Omental fat pad (tissue), 4 donors: ENCODE results near the gene CEBPA. TPM values are rescaled to one million over a fixed set of nuclear protein-coding genes. Genes with fewer than 3 reads are reported as not detected.

ENCODE experiments used
- ATAC-seq: fragments of 150-250 bp; one replicate; pipeline ENCODE4 v1.9.1; 2016; ENCODE audit warnings: mild to moderate bottlenecking, moderate library complexity; ENCODE audit not compliant: low FRiP score
- DNase-seq: peaks from one replicate; pipeline ENCODE4 v3.0.0-alpha.2; 2019; ENCODE audit warnings: low spot score
- total RNA-seq, 4 donors: library from RNA; depleted of rRNA; stranded (reverse); fragments of >200 nt; gene quantifications; one replicate each; pipeline ENCODE4 v1.1.0, GENCODE V29; 2016
- TF ChIP-seq, protein P1 (sequence below), 3 donors: fragments of 450-650 bp; IDR thresholded peaks; one replicate each; pipeline ENCODE4 v1.5.1; 2016 to 2017; ENCODE audit warnings: antibody characterized with exemption in 3 of 3, mild to moderate bottlenecking in 3 of 3, moderate library complexity in 2 of 3

The CEBPA gene
- total RNA-seq, 4 donors from 2014 or later = 100 to 567 (median 166) TPM

DNA sequence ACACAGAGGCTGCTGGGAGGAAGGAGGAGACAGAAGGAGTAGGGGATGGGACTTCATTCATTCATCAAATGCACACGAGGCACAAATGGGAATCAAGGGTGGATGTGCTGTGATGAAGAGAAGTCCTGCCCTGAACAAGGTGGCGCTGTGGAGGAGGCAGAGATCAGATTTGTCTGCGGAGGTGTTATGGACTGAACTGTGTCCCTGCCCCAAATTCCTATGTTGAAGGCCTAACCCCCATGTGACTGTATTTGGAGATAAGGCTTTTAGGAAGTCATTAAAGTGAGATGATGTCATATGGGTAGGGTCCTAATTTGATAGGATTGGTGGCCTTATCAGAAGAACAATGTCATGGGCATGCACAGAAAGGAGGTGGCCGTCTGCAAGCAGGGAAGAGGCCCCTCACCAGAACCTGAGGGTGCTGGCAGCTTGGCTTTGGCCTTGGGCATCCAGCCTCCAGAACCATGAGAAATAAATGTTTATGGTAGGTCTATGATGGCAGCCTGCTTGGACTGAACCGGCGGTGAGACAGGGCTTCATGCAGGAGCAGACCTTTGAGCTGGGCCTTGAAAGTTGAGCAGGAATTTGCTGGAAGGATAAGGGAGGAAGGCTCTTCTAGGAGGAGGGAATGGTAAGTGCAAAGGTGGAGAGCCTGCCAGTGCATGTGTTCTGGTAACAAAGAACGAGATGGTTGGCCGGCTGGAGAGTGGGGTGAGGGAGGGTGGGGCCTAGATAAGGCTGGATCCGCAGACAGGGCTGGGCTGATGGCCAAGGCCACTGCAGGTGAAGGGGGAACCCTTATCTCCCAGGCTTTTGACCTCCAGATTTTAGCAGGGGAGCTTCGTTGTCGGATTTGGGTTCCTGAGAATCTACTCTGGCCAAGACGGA lies 2.7 kb upstream of the CEBPA start:
- TF ChIP-seq, protein P1, sequence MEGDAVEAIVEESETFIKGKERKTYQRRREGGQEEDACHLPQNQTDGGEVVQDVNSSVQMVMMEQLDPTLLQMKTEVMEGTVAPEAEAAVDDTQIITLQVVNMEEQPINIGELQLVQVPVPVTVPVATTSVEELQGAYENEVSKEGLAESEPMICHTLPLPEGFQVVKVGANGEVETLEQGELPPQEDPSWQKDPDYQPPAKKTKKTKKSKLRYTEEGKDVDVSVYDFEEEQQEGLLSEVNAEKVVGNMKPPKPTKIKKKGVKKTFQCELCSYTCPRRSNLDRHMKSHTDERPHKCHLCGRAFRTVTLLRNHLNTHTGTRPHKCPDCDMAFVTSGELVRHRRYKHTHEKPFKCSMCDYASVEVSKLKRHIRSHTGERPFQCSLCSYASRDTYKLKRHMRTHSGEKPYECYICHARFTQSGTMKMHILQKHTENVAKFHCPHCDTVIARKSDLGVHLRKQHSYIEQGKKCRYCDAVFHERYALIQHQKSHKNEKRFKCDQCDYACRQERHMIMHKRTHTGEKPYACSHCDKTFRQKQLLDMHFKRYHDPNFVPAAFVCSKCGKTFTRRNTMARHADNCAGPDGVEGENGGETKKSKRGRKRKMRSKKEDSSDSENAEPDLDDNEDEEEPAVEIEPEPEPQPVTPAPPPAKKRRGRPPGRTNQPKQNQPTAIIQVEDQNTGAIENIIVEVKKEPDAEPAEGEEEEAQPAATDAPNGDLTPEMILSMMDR (IDR thresholded peaks at IDR 0.05) = no peak
- ATAC-seq (no peak), DNase-seq (no peak)

DNA sequence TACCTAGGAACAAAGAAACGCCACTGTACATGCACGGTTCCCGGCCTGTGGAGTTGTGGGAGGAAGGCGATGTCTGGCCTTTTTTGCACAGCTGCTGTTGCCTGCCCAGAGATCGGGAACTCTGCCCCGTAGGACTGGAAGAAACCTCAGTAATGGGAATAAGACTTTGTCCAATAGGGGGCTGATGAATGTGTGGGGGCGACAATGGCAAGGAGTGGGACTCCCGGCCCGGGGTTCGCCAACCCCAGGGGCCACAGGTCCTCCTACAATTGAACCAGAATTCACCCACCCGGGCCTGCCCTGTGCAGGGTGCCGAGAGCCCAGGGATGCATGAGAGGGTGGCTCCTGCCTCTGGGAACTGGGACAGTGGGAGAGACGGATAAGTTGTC lies 2.0 kb upstream of the CEBPA start:
- TF ChIP-seq, protein P1 (IDR thresholded peaks at IDR 0.05) = no peak
- no peak for DNase-seq
- no peak for ATAC-seq

DNA sequence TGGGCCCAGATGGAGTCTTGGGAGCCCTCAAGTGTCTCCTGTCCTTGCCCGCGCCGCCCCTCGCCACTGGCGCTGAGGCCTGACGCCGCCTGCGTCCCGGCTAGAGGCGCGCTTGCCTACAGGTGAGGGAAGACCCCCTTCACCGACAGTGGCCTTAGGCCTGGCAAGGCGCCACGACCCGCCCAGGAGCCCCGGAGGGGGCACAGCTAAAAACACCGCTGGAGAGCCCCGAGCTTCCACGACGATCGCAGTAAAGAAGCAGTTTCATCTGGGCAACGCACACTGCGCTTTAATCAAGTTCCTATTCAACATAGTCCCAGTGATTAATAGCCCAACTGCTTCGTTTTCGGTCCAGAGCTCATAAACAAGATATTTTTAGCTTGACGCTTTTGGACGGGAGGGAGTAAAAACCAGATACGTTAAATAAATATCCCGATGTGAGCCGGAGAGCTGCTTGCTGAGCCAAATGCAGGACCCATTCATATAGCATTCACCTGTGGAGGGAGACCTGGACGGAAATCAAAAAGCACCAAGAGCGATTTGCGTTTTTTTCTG lies 1.5 kb upstream of the CEBPA start:
- no peak for ATAC-seq
- no peak for DNase-seq
- TF ChIP-seq, protein P1 (IDR thresholded peaks at IDR 0.05) = no peak

DNA sequence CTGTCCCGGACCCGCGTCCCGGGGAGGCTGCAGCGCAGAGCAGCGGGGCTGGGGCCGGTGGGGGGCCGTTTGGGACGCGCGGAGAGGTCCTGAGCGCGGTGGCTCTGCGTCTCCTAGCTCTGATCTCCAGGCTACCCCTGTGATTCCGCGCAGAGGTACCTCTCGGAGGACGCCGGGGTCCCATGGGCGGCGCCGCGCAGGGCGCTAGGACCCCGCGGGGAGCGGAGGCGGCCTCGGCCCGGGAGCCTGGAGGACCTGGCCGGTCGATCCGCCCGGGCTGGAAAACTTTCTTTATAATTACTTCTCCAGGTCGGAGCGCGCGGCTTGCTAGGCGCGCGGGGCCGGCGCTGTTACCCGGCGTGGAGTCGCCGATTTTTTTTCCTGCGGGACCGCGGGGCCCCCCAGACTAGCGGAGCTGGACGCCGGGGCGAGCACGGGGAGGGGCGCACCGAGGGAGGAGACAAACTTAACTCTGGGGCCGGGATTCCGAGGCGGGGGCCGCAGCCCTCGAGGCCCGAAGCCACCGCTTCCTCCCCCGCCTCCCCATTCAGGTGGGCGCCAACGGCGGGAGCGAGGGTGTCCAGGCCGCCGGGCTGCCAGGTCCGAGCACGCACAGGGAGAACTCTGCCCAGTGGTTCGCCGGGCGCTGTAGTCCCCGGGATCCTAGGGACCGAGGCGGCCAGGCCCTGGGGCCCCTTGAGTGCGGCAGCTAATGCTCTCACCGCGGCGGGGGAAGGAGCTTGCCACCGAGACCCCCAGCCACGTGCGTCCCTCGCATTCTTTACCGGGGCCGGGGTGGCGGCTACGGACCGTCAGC lies 848 bp upstream of the CEBPA start:
- ATAC-seq (peak; percentile 36), DNase-seq (no peak)
- TF ChIP-seq, protein P1 (IDR thresholded peaks at IDR 0.05) = no peak

DNA sequence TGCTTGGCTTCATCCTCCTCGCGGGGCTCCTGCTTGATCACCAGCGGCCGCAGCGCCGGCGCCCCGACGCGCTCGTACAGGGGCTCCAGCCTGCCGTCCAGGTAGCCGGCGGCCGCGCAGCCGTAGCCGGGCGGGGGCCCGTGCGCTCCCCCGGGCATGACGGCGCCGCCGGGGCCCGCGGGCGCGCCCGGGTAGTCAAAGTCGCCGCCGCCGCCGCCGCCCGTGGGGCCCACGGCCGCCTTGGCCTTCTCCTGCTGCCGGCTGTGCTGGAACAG lies 497 bp downstream of the CEBPA start:
- TF ChIP-seq, protein P1 (IDR thresholded peaks at IDR 0.05) = no peak
- DNase-seq (no peak), ATAC-seq (no peak)

DNA sequence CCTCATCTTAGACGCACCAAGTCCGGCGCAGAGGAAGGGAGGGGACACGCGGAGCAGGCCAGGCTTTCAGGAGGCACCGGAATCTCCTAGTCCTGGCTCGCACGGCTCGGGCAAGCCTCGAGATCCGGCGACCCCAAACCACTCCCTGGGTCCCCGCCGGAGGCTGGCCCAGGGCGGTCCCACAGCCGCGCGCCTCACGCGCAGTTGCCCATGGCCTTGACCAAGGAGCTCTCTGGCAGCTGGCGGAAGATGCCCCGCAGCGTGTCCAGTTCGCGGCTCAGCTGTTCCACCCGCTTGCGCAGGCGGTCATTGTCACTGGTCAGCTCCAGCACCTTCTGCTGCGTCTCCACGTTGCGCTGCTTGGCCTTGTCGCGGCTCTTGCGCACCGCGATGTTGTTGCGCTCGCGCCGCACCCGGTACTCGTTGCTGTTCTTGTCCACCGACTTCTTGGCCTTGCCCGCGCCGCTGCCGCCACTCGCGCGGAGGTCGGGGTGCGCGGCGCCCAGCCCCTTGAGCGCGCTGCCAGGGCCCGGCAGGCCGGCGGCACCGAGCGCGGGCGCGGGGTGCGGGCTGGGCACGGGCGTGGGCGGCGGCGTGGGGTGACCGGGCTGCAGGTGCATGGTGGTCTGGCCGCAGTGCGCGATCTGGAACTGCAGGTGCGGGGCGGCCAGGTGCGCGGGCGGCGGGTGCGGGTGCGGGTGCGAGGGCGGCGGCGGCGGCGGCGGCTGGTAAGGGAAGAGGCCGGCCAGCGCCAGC lies 1.0 kb downstream of the CEBPA start:
- ATAC-seq (no peak), DNase-seq (no peak)
- TF ChIP-seq, protein P1 (IDR thresholded peaks at IDR 0.05) = no peak
